ENCODE measurements around the gene PARD3B. TPM values are rescaled to one million over a fixed set of nuclear protein-coding genes. Genes with fewer than 3 reads are reported as not detected.

The PARD3B gene
- total and polyA plus RNA-seq, 2 of the 8 experiments (the other 6 are each of a cell fraction or from before 2014, with no cell fraction given) = 1.2 to 5.7 TPM

DNA sequence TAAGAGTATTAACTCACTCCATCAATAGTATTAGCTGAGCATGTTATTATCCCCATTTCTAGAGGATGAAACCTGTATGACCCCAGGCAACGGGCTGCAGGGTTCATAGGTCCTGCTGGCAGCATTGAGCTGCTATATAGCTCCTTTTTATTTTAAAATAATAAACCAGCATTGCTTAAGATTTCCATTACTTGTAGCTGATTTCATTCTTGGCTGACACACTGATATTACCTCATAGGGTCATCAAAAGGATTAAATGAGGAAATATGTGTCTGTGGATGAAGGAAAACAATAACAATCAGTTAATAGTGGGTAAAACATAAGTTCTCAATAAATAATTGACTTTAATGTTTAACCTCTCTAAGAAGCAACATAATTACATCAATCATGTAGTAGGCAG is 1088.7 kb downstream of the PARD3B start (continued):
- TF ChIP-seq SIN3A (conservative IDR thresholded peaks at IDR 0.05 in 1 of 2, IDR thresholded peaks at IDR 0.05 in 1 of 2; ENCODE audit: low read depth in 1 of 2, low read length in 2 of 2) = no peak

All from H1 (cell line).